Measurements from ENCODE around the gene SUPT5H. TPM values are rescaled to one million over a fixed set of nuclear protein-coding genes. Genes with fewer than 3 reads are reported as not detected.

Gene SUPT5H
- total and polyA plus RNA-seq, 2 experiments from 2014 or later, result 145 to 156 TPM

- peaks cover 15% of the 10 kb centered on the region for H3K4me1 ChIP-seq (ENCODE audit: low read depth)
- H3K36me3 ChIP-seq, result no peaks in the 10 kb centered on the region
- H3K9me3 ChIP-seq (ENCODE audit: low read depth), result no peaks in the 10 kb centered on the region
- peak in 1 of 2 donors; percentile 67 for DNase-seq (ENCODE audit: low read depth in 1 of 2, low spot score in 1 of 2)
- H3K27me3 ChIP-seq, result no peaks in the 10 kb centered on the region
- peak overlapping the region; percentile 71 for H3K4me3 ChIP-seq
- H3K27ac ChIP-seq, result no peak overlapping the region
- TF ChIP-seq CTCF (IDR thresholded peaks at IDR 0.05; ENCODE audit: low read depth, low read length), result no peak
Observed at GRCh38 chr19:39408392-39409207, 36.8 kb upstream of the SUPT5H start.

- peak overlapping the region; percentile 94 for H3K27ac ChIP-seq
- no peaks in the 10 kb centered on the region for H3K36me3 ChIP-seq
- no peaks in the 10 kb centered on the region for H3K9me3 ChIP-seq (ENCODE audit: low read depth)
- DNase-seq (ENCODE audit: low read depth in 1 of 2, low spot score in 1 of 2), result peak; percentile 58 to 88
- peak overlapping the region; percentile 71 for H3K4me3 ChIP-seq
- no peaks in the 10 kb centered on the region for H3K27me3 ChIP-seq
- peak; percentile 9 for TF ChIP-seq CTCF (IDR thresholded peaks at IDR 0.05; ENCODE audit: low read depth, low read length)
- peaks cover 14% of the 10 kb centered on the region for H3K4me1 ChIP-seq (ENCODE audit: low read depth)
Observed at GRCh38 chr19:39409208-39410016, 36.0 kb upstream of the SUPT5H start.

GRCh38 chr19:39410017-39410830, 35.2 kb upstream of the SUPT5H start:
- peak; percentile 91 to 93 for DNase-seq (ENCODE audit: low read depth in 1 of 2, low spot score in 1 of 2)
- Histone ChIP-seq H3K4me3 (peak overlapping the region; percentile 71), H3K4me1 (ENCODE audit: low read depth) (peaks cover 17% of the 10 kb centered on the region), H3K36me3 (no peaks in the 10 kb centered on the region), H3K27ac (peak overlapping the region; percentile 94), H3K27me3 (no peaks in the 10 kb centered on the region), H3K9me3 (ENCODE audit: low read depth) (no peaks in the 10 kb centered on the region)
- TF ChIP-seq CTCF (IDR thresholded peaks at IDR 0.05; ENCODE audit: low read depth, low read length), result no peak

GRCh38 chr19:39410831-39411080, 34.6 kb upstream of the SUPT5H start:
- TF ChIP-seq CTCF (IDR thresholded peaks at IDR 0.05; ENCODE audit: low read depth, low read length), result no peak
- Histone ChIP-seq H3K36me3 (no peaks in the 10 kb centered on the region), H3K27me3 (no peaks in the 10 kb centered on the region), H3K9me3 (ENCODE audit: low read depth) (no peaks in the 10 kb centered on the region), H3K4me1 (ENCODE audit: low read depth) (peaks cover 18% of the 10 kb centered on the region), H3K4me3 (no peak overlapping the region), H3K27ac (peak overlapping the region; percentile 94)
- DNase-seq (ENCODE audit: low read depth in 1 of 2, low spot score in 1 of 2), result no peak

- DNase-seq (ENCODE audit: low read depth in 1 of 2, low spot score in 1 of 2), result peak in 1 of 2 donors; percentile 69
- TF ChIP-seq CTCF (IDR thresholded peaks at IDR 0.05; ENCODE audit: low read depth, low read length), result no peak
- no peaks in the 10 kb centered on the region for H3K9me3 ChIP-seq (ENCODE audit: low read depth)
- no peaks in the 10 kb centered on the region for H3K36me3 ChIP-seq
- H3K4me1 ChIP-seq (ENCODE audit: low read depth), result peaks cover 18% of the 10 kb centered on the region
- peak overlapping the region; percentile 94 for H3K27ac ChIP-seq
- no peaks in the 10 kb centered on the region for H3K27me3 ChIP-seq
- H3K4me3 ChIP-seq, result peak overlapping the region; percentile 34
Observed at GRCh38 chr19:39411081-39411831, 34.1 kb upstream of the SUPT5H start.
